Stimulated activated CD4-positive, alpha-beta T cell treated with anti-CD3 and anti-CD28 coated beads, Interleukin-2, amount 100 ng/mL, for 4 hours (primary cell): Measurements from ENCODE around the gene B4GALT6.

Experiments
- DNase-seq: peaks from one replicate; pipeline ENCODE4 v3.0.0-alpha.2; 2020; ENCODE audit warnings: low read depth

B4GALT6 gene

GRCh38 chr18:31633392-31634330, 50.7 kb downstream of the B4GALT6 start:
- DNase-seq, result no peak

- DNase-seq, result no peak
These were observed 52.0 kb downstream of the B4GALT6 start for GRCh38 chr18:31632356-31632755.

GRCh38 chr18:31631526-31631925, 52.9 kb downstream of the B4GALT6 start:
- no peak for DNase-seq

GRCh38 chr18:31630549-31630948, 53.8 kb downstream of the B4GALT6 start:
- DNase-seq, result no peak

- no peak for DNase-seq
These were observed 58.0 kb downstream of the B4GALT6 start for GRCh38 chr18:31626409-31626808.

GRCh38 chr18:31624892-31625640, 59.3 kb downstream of the B4GALT6 start:
- DNase-seq, result no peak

- no peak for DNase-seq
These were observed 65.1 kb downstream of the B4GALT6 start for GRCh38 chr18:31619291-31619690.

GRCh38 chr18:31618801-31619200, 65.6 kb downstream of the B4GALT6 start:
- no peak for DNase-seq

- no peak for DNase-seq
These were observed 67.2 kb downstream of the B4GALT6 start for GRCh38 chr18:31617031-31617717.

GRCh38 chr18:31616586-31616985, 67.8 kb downstream of the B4GALT6 start:
- no peak for DNase-seq

- DNase-seq, result no peak
These were observed 70.3 kb downstream of the B4GALT6 start for GRCh38 chr18:31614044-31614443.

GRCh38 chr18:31612124-31612523, 72.3 kb downstream of the B4GALT6 start:
- no peak for DNase-seq

- DNase-seq, result no peak
These were observed 72.9 kb downstream of the B4GALT6 start for GRCh38 chr18:31611511-31611910.

GRCh38 chr18:31610286-31611205, 73.8 kb downstream of the B4GALT6 start:
- DNase-seq, result no peak

- no peak for DNase-seq
These were observed 74.5 kb downstream of the B4GALT6 start for GRCh38 chr18:31609886-31610285.

- no peak for DNase-seq
These were observed 77.0 kb downstream of the B4GALT6 start for GRCh38 chr18:31607384-31607783.

- DNase-seq, result no peak
These were observed 78.1 kb downstream of the B4GALT6 start for GRCh38 chr18:31606265-31606664.

- DNase-seq, result no peak
These were observed 81.1 kb downstream of the B4GALT6 start for GRCh38 chr18:31603315-31603714.

- no peak for DNase-seq
These were observed 86.2 kb downstream of the B4GALT6 start for GRCh38 chr18:31598021-31598805.

GRCh38 chr18:31596081-31596872, 88.1 kb downstream of the B4GALT6 start:
- no peak for DNase-seq
